HCT116 (cell line): ENCODE results near the gene POLR1D. TPM values are rescaled to one million over a fixed set of nuclear protein-coding genes. Genes with fewer than 3 reads are reported as not detected.

Source experiments
- ATAC-seq: fragments of 200-7000 bp; cut with Tn5 transposase; 2 replicates; pipeline ENCODE4 v1.9.1; 2020; ENCODE audit warnings: mild to moderate bottlenecking, moderate library complexity
- BruUV-seq: library from RNA; stranded (reverse); fragments of 400-500 nt; replicated peaks from 2 replicates; lab custom pipeline; 2021; lab: Mats Ljungman, UMichigan
- CTCF ChIA-PET: fragments of 300-600 bp; sonication (Branson Sonifier 250); formaldehyde crosslinking; loops from one replicate; lab custom pipeline; 2021; ENCODE audit warnings: antibody characterized with exemption; lab: Charles Lee
- POLR2A ChIA-PET: fragments of 300-600, 350-600 bp; sonication (Branson Sonifier 250); formaldehyde crosslinking; loops from one replicate; lab custom pipeline; 2021; ENCODE audit warnings: antibody characterized with exemption; lab: Charles Lee
- RAD21 ChIA-PET, 2 experiments: fragments of 300-600 bp; sonication (Branson Sonifier 250); formaldehyde crosslinking; loops; one replicate each; lab custom pipeline; 2023; ENCODE audit warnings: low total read pairs in 2 of 2; ENCODE audit not compliant: uncharacterized antibody in 2 of 2, unreplicated experiment in 2 of 2, low non-redundant PET in 1 of 2; lab: Charles Lee
- DNase-seq: peaks from one replicate; pipeline ENCODE4 v3.0.0-alpha.2; 2010; ENCODE audit warnings: low read depth, low spot score
- H2AFZ ChIP-seq: fragments of 200-600 bp; shearing (Covaris generic), sonication (generic); 2 replicates; pipeline ENCODE4 v1.6.1; 2017; ENCODE audit warnings: low read depth, mixed run types, mixed read lengths, antibody characterized with exemption, low read length; ENCODE audit not compliant: poor library complexity, severe bottlenecking
- H3K27ac ChIP-seq: 2 replicates; pipeline ENCODE4 v1.5.1; 2012; ENCODE audit warnings: low read depth, low read length
- H3K27me3 ChIP-seq: fragments of 200-600 bp; sonication (generic); 2 replicates; pipeline ENCODE4 v1.6.1; 2016; ENCODE audit warnings: mixed run types, low read length, mixed read lengths; ENCODE audit not compliant: insufficient read depth
- H3K36me3 ChIP-seq, 2 experiments: fragments of 200-500 bp in 1 of 2; fragments of 200-600 bp in 1 of 2; sonication (Bioruptor generic) in 1 of 2; sonication (generic) in 1 of 2; 2 replicates each; pipeline versions ENCODE4 v1.5.1 to v1.6.1; 2014 to 2016; ENCODE audit warnings: low read length in 2 of 2, inconsistent platforms in 1 of 2, mixed read lengths in 1 of 2, mixed run types in 1 of 2; ENCODE audit not compliant: insufficient read depth in 2 of 2, control insufficient read depth in 1 of 2
- H3K4me1 ChIP-seq, 2 experiments: fragments of 200-600 bp in 1 of 2; sonication (generic) in 1 of 2; 2 replicates each; pipeline versions ENCODE4 v1.5.1 to v1.6.1; 2012 to 2017; ENCODE audit warnings: low read length in 2 of 2, inconsistent platforms in 1 of 2, mild to moderate bottlenecking in 1 of 2, mixed read lengths in 1 of 2, mixed run types in 1 of 2, moderate library complexity in 1 of 2; ENCODE audit not compliant: insufficient read depth in 2 of 2, control insufficient read depth in 1 of 2
- H3K4me2 ChIP-seq: fragments of 200-600 bp; sonication (generic); 2 replicates; pipeline ENCODE4 v1.6.1; 2017; ENCODE audit warnings: mixed run types, low read length, mixed read lengths
- H3K4me3 ChIP-seq, 2 experiments: fragments of 200-600 bp in 1 of 2; sonication (generic) in 1 of 2; replicated peaks in 1 of 2; 2 replicates each; pipeline ENCODE4 v1.5.1; 2011 to 2016; ENCODE audit warnings: low read length in 2 of 2, control low read depth in 1 of 2, low read depth in 1 of 2, mild to moderate bottlenecking in 1 of 2, mixed read lengths in 1 of 2, mixed run types in 1 of 2
- H3K79me2 ChIP-seq: fragments of 200-600 bp; sonication (generic); 2 replicates; pipeline ENCODE4 v1.6.1; 2017; ENCODE audit warnings: mild to moderate bottlenecking, mixed run types, low read length, moderate library complexity, mixed read lengths; ENCODE audit not compliant: insufficient read depth
- H3K9ac ChIP-seq: fragments of 200-600 bp; sonication (generic); 2 replicates; pipeline ENCODE4 v1.6.1; 2016; ENCODE audit warnings: low read length, mixed read lengths
- H3K9me2 ChIP-seq: fragments of 200-600 bp; sonication (generic), shearing (Covaris generic); 2 replicates; pipeline ENCODE4 v1.6.1; 2017; ENCODE audit warnings: mixed run types, mild to moderate bottlenecking, moderate library complexity; ENCODE audit not compliant: insufficient read depth
- H3K9me3 ChIP-seq, 2 experiments: fragments of 200-500 bp in 1 of 2; fragments of 200-600 bp in 1 of 2; sonication (Bioruptor generic) in 1 of 2; sonication (generic) in 1 of 2; 2 replicates each; pipeline ENCODE4 v1.6.1; 2014 to 2017; ENCODE audit warnings: low read length in 2 of 2, mixed read lengths in 2 of 2, inconsistent platforms in 1 of 2, low read depth in 1 of 2, mild to moderate bottlenecking in 1 of 2, mixed run types in 1 of 2, moderate library complexity in 1 of 2; ENCODE audit not compliant: control insufficient read depth in 1 of 2, insufficient read depth in 1 of 2
- H4K20me1 ChIP-seq: fragments of 200-600 bp; sonication (generic), shearing (Covaris generic); 2 replicates; pipeline ENCODE4 v1.6.1; 2017; ENCODE audit warnings: mixed run types, mild to moderate bottlenecking, moderate library complexity; ENCODE audit not compliant: insufficient read depth
- EGR1 ChIP-seq: IDR thresholded peaks from 2 replicates; pipeline ENCODE4 v1.6.1; 2012; ENCODE audit warnings: low read depth
- ELF1 ChIP-seq: IDR thresholded peaks from 2 replicates; pipeline ENCODE4 v1.6.1; 2012; ENCODE audit warnings: low read depth, borderline replicate concordance
- EZH2 ChIP-seq: fragments of 200-600 bp; sonication (generic); IDR thresholded peaks from 2 replicates; pipeline ENCODE4 v1.6.1; 2017; ENCODE audit warnings: antibody characterized with exemption, mixed run types
- RAD21 ChIP-seq: IDR thresholded peaks from 2 replicates; pipeline ENCODE4 v1.6.1; 2012; ENCODE audit warnings: low read depth, mild to moderate bottlenecking
- intact Hi-C: fragments of 100-400 bp; cut with micrococcal nuclease; formaldehyde crosslinking; loops from 2 replicates; pipeline ENCODE4 v1.10.0; 2022
- total RNA-seq: library from RNA; stranded (reverse); gene quantifications from one replicate; pipeline ENCODE4 v1.2.1, GENCODE V29; 2021; ENCODE audit not compliant: unreplicated experiment
- TF ChIP-seq, protein P1 (sequence below): IDR thresholded peaks from 2 replicates; pipeline ENCODE4 v1.6.1; 2012
- TF ChIP-seq, protein P2 (sequence below): IDR thresholded peaks from 2 replicates; pipeline ENCODE4 v1.6.1; 2012
- TF ChIP-seq, protein P3 (sequence below): IDR thresholded peaks from 2 replicates; pipeline ENCODE4 v1.6.1; 2011; ENCODE audit warnings: mild to moderate bottlenecking, low read length, moderate library complexity; ENCODE audit not compliant: insufficient replicate concordance; ENCODE audit errors: extremely low read depth
- TF ChIP-seq, protein P4 (sequence below): IDR thresholded peaks from 2 replicates; pipeline ENCODE4 v1.6.1; 2012; ENCODE audit warnings: low read depth

The POLR1D gene
- total RNA-seq, 1 experiment from 2014 or later, result 184 TPM

DNA sequence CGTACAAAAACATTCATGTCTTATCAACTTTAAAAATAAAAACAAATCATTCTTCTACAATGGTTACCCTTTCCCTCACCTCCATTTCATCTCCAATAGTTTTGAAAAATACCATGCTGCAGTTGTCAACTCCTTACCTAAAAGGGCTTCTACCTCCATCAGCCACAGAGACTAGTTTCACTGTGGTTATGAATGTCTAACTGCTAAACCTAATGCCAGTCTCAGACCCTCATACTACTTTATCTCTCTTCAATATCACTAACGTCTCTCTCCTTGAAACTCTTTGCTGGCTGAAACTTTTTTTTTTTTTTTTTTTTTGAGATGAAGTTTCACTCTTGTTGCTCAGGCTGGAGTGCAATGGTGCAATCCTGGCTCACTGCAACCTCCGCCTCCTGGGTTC is 28.4 kb upstream of the POLR1D start:
- H3K4me1 ChIP-seq, result no peaks in the 10 kb centered on the region
- TF ChIP-seq, protein P1, sequence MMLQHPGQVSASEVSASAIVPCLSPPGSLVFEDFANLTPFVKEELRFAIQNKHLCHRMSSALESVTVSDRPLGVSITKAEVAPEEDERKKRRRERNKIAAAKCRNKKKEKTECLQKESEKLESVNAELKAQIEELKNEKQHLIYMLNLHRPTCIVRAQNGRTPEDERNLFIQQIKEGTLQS, result no peak
- no peak for TF ChIP-seq RAD21
- no peaks in the 10 kb centered on the region for H3K9me3 ChIP-seq
- H3K36me3 ChIP-seq, result no peaks in the 10 kb centered on the region
- H3K27me3 ChIP-seq, result no peaks in the 10 kb centered on the region
- no peak for DNase-seq
- H3K4me2 ChIP-seq, result no peak overlapping the region
- ChIA-PET POLR2A (no interaction called here), CTCF (no interaction called here), RAD21 (no interaction called here)
- H3K9ac ChIP-seq, result no peak overlapping the region
- peaks cover 35% of the 10 kb centered on the region for H3K79me2 ChIP-seq
- no TSS peak for BruUV-seq
- H3K4me3 ChIP-seq, result no peak overlapping the region
- no peaks in the 10 kb centered on the region for H3K9me2 ChIP-seq
- ATAC-seq, result no peak
- H4K20me1 ChIP-seq, result no peaks in the 10 kb centered on the region
- H3K27ac ChIP-seq, result no peak overlapping the region
- H2AFZ ChIP-seq, result no peak overlapping the region
- intact Hi-C loops, result no loop called here

DNA sequence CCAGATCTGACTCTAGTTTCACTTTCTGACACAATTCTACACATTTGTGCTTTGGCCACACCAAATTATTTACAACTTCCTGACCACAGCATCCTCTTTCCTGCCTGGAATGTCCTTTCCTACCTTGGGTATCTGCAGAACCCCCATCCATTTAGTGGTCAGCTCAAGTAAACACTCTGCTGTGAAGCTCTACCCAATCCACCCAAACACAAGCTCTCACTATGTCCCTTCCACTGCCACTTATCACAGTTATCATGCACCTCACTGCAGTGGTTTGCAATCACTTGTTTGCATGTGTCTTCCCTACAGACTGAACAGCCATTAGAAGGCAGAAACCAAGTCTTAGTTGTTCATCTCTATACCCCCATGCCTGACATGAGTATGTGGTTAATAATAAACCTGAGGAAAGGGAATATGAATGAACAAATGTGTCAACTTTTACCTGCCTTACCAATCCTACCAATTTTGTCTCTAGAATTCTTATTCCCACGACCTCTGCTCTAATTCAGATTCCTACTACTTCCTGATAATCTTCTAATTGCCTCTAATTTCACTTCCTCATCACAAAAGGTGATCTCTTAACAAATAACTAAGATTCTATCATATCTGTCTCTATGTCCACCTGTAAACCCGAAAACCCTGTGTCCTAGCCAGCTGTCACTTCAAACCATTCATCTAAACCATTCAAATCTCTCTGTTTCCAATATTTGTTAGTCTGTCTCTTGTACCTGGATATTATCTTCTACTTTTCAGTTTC is 26.5 kb upstream of the POLR1D start:
- H3K27ac ChIP-seq, result no peak overlapping the region
- H3K36me3 ChIP-seq, result no peaks in the 10 kb centered on the region
- RAD21 ChIA-PET, result no interaction called here
- H3K27me3 ChIP-seq, result no peaks in the 10 kb centered on the region
- intact Hi-C loops, result no loop called here
- 0 out of 2 replicates have a peak, but pooled peaks cover 5% of the 10 kb centered on the region for H4K20me1 ChIP-seq
- H3K79me2 ChIP-seq, result peaks cover 51% of the 10 kb centered on the region
- peaks cover 10 to 11% of the 10 kb centered on the region in 2 experiments for H3K4me1 ChIP-seq
- no peaks in the 10 kb centered on the region for H3K9me2 ChIP-seq
- DNase-seq (no peak), ATAC-seq (no peak)
- no peak overlapping the region for H2AFZ ChIP-seq
- H3K4me2 ChIP-seq, result no peak overlapping the region
- no peak overlapping the region for H3K9ac ChIP-seq
- CTCF ChIA-PET, result no interaction called here
- BruUV-seq, result no TSS peak
- no peak overlapping the region for H3K4me3 ChIP-seq
- TF ChIP-seq, protein P2, sequence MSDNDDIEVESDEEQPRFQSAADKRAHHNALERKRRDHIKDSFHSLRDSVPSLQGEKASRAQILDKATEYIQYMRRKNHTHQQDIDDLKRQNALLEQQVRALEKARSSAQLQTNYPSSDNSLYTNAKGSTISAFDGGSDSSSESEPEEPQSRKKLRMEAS, result no peak
- TF ChIP-seq EZH2, result no peak
- TF ChIP-seq, protein P3, sequence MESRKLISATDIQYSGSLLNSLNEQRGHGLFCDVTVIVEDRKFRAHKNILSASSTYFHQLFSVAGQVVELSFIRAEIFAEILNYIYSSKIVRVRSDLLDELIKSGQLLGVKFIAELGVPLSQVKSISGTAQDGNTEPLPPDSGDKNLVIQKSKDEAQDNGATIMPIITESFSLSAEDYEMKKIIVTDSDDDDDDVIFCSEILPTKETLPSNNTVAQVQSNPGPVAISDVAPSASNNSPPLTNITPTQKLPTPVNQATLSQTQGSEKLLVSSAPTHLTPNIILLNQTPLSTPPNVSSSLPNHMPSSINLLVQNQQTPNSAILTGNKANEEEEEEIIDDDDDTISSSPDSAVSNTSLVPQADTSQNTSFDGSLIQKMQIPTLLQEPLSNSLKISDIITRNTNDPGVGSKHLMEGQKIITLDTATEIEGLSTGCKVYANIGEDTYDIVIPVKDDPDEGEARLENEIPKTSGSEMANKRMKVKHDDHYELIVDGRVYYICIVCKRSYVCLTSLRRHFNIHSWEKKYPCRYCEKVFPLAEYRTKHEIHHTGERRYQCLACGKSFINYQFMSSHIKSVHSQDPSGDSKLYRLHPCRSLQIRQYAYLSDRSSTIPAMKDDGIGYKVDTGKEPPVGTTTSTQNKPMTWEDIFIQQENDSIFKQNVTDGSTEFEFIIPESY, result no peak
- no peak for TF ChIP-seq ELF1
- TF ChIP-seq, protein P4, sequence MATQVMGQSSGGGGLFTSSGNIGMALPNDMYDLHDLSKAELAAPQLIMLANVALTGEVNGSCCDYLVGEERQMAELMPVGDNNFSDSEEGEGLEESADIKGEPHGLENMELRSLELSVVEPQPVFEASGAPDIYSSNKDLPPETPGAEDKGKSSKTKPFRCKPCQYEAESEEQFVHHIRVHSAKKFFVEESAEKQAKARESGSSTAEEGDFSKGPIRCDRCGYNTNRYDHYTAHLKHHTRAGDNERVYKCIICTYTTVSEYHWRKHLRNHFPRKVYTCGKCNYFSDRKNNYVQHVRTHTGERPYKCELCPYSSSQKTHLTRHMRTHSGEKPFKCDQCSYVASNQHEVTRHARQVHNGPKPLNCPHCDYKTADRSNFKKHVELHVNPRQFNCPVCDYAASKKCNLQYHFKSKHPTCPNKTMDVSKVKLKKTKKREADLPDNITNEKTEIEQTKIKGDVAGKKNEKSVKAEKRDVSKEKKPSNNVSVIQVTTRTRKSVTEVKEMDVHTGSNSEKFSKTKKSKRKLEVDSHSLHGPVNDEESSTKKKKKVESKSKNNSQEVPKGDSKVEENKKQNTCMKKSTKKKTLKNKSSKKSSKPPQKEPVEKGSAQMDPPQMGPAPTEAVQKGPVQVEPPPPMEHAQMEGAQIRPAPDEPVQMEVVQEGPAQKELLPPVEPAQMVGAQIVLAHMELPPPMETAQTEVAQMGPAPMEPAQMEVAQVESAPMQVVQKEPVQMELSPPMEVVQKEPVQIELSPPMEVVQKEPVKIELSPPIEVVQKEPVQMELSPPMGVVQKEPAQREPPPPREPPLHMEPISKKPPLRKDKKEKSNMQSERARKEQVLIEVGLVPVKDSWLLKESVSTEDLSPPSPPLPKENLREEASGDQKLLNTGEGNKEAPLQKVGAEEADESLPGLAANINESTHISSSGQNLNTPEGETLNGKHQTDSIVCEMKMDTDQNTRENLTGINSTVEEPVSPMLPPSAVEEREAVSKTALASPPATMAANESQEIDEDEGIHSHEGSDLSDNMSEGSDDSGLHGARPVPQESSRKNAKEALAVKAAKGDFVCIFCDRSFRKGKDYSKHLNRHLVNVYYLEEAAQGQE, result no peak
- TF ChIP-seq EGR1, result no peak
- TF ChIP-seq, all 23 proteins: peak for 0
- POLR2A ChIA-PET, result no interaction called here
- no peaks in the 10 kb centered on the region for H3K9me3 ChIP-seq
